ENCODE results near the gene FGGY.

Gene FGGY

DNA sequence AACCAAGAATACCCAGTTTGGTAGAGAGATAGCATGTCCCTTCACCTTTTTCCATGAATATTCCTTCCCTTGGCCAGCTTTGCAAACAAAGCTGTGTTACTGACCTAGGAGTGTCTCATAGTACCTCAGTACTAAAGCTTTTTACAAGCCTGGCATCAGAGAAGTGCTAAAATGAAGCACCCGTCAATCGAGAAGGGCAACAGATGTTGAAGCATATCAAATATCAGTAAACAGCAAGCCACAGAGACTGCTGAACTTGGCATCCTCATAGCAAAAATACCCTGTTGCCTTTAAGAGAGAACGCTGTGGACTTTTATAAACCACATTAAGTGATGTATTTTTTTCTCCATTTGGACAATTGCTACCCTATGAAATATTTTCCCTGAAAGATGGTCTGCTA, 389.3 kb downstream of the FGGY start:
- no peak for DNase-seq

GRCh38 chr1:59686574-59686973, 389.7 kb downstream of the FGGY start:
- DNase-seq, result no peak

- DNase-seq, result no peak
Observed at GRCh38 chr1:59687081-59687480, 390.2 kb downstream of the FGGY start.

DNA sequence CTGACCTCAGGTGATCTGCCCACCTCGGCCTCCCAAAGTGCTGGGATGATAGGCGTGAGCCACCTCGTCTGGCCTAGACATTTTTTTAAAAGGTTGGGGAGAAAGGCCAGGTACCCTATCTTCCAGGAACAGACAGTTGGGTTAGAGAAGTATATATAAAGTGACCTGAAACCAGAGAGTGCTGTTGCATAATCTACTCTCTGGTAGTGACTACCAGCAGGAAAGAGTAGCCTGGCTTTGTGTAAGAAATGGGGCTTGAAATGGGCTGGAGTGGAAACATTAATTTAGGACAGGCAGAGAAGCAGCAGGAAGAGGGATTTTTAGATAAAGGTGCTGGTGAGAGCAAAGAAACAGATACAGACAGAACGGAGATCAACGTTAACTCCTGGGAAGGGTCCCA, 392.1 kb downstream of the FGGY start:
- no peak for DNase-seq

DNA sequence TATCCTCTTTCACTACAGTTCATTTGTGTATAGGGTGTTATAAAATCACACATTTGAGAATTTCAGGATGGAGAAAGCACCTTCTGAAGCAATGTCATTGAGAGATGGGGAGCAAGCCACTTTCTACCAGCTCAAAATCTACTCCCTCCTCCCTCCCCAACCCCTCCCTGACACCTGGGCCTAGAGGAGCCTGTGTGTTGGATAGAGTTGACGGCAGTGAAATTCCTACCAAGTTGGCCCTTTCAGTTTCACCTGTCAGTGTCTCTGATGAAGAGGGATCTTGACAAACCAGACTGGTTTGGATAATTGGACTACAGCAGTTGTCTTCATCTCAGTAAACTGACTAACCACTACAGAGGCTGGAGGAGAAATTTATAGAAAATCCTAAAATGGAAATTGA, 392.8 kb downstream of the FGGY start:
- DNase-seq, result no peak

DNA sequence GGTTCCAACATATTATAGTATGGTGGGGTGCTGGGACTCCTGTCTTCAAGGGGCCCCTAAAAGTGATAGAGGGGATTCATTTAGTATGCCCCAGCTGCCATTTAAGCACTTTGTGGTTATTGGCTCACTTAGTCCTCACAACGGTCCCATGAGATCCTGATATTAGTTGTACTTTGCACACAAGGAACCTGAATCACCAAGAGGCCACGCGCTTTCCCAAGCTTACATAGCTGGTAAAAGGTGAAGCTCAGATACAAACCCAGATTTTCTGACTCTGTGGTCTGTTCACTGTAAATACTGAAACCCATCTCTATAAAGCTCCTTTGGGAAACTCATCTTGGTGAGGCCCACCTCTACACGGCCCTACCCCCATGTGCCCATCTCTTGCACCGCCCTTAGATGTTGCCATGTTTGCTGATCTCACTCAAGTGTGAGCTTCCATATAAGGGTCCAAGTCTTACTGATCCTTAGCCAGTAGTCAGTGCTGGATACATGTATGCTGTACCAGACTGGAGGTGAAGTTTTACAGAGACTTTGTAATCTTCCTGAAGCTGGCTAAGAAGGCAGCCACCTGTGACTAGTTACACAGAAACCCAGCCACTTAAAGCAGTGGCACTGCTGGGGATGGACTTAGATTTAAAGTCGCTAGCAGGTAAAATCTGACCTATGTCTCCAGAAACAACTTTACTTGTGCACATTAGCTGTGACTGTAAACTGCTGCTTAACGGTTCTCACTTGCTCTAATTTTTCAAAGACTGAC, 393.5 kb downstream of the FGGY start:
- DNase-seq, result no peak

DNA sequence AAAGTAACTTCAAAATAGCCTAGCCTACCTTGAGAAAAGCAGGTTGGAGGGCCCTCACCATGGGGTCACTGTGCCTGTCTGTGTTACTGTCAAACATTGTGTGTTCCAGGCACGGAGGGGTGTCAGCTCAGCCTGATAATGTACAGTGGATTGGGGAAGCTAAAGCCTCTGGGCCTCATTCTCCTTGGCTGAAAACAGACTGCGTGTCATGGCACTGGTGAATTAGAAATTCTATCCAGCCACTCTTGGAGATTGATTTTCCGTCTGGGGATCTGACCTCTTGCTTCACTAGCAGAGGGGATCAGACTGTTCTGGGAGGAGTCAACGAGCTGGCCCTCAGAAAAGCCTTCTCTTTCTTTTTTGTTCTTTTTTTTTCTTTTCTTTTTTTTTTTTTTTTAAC, 394.4 kb downstream of the FGGY start:
- no peak for DNase-seq

DNA sequence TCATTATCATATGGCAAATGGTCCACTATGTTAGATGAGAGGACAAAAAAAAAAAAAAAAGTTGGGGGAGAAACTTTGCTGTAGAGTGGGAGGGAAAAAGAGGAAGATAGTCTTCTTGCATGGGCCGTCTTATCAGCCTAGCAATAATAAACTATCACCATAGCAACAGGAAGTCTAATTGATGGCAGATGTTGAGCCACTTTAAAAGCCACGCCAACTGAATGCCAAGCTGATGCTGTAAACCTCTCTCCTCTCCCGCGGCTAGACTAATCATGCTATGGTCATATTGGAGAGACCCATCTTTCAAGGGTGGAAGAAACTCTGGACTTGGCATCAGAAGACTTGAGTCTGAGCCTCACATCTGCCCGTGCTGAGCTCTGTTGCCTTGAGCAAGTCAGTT, 395.7 kb downstream of the FGGY start:
- peak; percentile 74 to 82 for DNase-seq

GRCh38 chr1:59693406-59693805, 396.5 kb downstream of the FGGY start:
- no peak for DNase-seq

DNA sequence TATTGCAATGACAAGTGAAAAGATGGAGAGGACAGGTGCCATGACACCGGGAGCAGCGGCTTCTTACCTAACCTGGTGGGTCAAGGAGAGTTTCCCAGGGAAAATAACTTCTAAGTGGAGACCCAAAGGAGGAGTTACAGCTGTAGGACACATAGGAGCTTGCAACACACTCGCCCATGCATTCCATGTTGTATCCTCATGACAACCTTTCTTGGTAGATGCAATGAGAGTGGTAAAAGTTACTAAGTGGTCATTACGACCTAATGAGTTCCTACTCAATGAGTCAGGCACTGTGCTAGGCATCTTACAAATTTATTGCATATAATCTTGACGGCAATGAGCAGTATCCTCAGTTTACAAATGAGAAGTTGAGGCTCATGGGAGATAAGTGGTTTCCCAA, 398.4 kb downstream of the FGGY start:
- DNase-seq, result peak in 1 of 2 donors; percentile 43

DNA sequence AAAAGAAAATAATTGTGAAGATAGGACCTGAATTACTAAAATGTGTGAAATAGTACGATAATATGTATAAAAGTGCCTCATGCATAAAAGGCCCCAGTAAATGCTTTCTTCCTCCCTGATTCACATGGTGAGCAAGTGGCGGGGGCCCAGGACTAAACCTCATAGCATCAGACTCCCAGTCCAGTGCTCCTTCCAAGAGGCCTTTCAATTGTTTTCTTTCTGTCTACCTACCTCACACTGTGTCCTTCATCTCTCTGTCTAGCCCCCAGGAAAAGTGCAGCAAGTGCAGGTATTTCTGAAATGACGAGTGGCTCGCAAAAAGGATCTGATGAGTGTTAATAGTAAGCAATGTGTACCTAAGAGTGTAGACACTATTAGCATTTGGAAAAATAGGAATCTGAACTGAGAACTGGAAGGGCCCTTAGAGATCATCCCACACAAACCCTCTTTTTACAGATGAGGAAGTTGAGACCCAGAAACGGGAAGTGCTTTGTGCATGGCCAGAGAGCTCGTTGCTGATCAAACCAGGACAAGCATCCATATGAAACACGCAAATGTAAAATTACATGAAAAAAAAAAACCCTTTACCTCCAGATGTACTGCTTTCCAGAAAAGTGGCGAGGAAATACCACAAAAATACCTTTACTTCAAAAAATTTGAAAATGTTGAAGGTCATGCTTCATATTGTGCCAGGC, 399.7 kb downstream of the FGGY start:
- peak; percentile 91 to 94 for DNase-seq

GRCh38 chr1:59697150-59697800, 400.4 kb downstream of the FGGY start:
- peak; percentile 31 to 50 for DNase-seq

GRCh38 chr1:59698386-59698785, 401.5 kb downstream of the FGGY start:
- DNase-seq, result no peak

DNA sequence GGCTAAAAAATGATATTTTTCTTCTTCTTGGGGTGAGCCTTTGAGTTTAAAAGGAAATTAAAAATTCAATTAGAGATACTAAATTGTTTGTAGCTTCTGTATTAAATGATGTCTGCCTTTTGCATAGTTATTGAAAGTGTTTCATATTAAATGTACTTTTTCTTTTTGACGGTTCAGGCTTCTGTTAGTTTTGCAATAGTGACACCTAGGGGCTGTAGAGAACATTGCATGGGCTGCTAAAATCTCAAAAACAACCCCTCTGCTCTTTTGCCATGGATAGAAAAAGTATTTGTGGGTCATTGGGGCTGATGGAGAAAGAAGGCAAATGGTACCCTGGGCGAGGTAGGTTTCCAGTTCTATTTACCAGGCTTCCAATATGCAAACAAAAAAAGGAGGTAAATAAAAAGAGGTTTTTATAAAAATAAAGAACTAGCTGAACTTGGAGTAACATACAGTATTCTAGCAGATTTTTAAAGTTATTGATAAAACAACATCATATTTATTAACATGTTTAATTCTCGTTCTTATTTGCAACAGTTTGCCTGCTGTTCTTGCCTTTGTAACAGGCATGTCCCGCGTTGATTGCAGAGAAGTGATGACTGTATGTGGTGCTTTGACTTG, 402.4 kb downstream of the FGGY start:
- peak; percentile 66 to 70 for DNase-seq

- DNase-seq, result no peak
Observed at GRCh38 chr1:59701376-59701775, 404.5 kb downstream of the FGGY start.

DNA sequence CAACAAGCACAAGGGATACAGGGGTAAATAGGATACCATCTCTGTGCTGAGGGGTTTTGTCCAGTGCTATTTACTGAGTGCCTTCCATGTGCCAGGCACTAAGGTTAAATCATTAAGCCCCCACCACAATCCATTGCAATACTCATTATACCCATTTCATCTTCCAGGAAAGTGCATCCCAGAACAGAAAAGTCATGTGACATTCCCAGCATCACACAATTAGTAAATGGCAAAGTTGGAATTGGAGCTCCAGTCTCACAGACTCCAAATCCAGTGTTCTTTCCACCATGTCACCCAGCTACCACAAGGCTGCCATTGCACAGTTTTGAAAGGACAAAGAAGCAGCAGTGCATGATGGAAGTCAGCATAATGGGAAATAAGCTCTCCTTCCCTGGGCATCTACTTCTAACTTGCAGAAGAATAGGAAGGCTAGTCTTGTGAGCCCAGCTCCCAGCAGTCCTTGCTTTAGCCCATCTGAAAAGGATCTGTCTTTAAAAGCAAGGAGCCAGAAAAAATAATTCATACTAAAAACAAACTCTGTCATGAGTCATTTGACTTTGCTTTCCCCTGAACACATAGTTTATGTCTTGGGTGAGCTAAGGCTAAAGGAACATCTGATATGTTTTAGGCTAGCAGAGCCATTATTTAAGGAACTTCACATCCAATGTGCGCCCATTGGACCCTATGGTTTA, 406.5 kb downstream of the FGGY start:
- DNase-seq, result no peak

DNA sequence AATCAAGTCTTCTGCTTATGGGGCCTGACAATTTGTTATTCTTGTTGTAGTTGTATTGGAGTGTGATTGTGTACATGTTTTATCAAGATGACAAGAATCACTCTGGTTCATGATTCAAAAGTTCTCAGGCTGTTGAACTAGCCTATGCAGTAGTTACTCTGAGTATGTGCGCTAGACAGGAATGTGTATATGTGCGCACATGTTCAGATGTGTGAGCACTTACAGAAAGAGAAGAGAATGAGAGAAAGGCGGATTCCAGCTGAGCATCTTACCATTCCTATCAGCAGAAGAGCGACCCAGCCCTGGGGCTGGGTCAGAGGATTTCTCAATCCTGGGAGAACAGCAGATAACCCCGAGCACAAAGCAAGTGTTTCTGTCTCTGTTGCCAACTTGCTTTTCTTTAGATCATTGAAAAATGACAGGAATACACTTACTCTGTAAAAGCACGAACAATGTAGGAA, 407.1 kb downstream of the FGGY start:
- DNase-seq, result no peak

DNA sequence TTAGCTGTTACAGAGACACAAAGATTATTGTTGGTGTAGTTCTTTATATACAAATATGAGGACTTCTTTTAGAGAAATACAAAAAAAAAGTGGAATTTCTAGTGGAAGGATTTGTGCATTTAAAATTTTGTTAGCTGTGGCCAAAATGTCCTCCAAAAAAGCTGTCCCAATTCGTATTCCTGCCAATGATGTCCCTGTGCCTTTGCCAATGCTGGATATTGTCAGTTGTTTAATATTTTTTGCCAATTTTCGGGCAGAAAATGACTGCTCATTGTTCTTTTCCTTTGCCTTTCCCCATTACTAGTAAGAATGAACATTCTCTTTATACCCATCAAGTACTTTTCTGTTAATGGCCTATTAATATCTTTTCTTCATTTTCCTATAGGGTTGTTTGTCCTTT, 407.8 kb downstream of the FGGY start:
- no peak for DNase-seq

DNA sequence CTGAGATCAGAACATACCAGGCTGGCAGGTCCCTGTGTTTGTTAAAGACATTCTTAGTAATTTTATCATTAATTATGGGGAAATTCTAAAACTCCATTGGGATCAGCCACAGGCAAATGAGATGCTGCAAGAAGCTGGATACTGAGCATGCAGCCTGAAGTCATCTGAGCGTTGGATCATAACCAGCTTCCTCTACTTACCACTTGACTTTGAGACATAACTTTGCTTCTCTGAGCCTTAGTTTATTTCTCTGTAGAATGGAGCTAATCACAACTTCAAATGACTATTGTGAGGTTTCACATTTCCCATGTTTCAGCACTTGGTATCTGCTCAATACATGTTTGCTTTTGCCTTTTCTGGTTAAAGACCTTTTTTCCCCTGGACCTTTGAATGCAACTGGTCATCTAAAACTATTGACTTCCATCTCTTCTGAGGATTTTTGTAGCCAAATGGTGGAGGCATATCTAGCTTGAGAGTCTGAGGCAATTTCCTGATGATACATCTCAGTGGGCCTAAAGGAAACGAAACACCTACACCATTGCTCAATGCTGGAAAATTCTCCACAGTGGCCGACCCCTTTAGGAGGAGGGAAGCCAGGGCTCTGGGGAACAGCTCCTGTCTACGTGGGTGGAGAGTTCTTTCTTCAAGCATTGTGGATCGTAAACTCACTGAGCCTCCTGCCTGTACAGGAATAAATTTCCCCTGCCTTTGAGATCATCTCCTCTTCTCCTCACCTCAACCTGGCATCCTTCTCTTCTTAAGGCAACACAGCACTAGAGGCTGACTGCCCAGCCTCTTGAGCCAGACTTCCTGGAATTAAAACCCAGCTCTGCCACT, 408.8 kb downstream of the FGGY start:
- peak; percentile 92 to 97 for DNase-seq

GRCh38 chr1:59706303-59706599, 409.4 kb downstream of the FGGY start:
- DNase-seq, result no peak

- peak; percentile 28 to 77 for DNase-seq
Observed at GRCh38 chr1:59707178-59707791, 410.4 kb downstream of the FGGY start.
